Measurements from ENCODE around the gene PRICKLE2.

DNA sequence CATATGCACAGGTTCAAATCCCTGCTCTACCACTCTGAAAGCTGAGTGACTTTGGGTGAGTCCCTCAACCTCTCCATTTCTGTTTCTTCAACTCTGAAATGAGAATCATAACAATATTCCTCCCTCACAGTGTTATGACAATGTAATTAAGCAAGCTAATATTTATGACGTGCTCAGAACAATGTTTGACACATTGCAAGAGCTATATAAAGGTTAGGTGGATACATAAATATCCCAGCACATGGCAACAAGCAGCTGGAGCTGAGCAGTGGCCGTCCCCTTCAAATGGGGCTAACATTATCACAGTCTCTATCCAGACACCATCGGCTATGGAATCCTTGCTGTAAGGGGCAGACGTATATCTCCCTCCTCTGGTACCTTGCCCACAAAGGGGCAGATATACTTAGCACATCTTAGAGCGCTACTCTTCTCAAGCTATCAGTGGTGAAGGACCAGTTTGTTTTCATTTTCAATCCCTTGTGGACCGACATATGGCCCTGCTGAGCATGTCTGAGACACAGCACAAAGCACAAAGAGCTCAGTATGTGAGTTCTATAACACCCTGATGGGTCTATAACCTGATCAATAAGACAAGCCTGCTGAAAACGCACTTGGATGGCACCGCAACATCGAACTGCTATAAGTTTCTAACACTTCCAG is 80.9 kb downstream of the PRICKLE2 start:
- no peak for TF ChIP-seq POLR2AphosphoS5 (IDR thresholded peaks at IDR 0.05; ENCODE audit: low read depth, low read length)
- no peak for TF ChIP-seq POLR2A (IDR thresholded peaks at IDR 0.05; ENCODE audit: low read depth, low read length)
- no peak for TF ChIP-seq SPI1 (IDR thresholded peaks at IDR 0.05; ENCODE audit: low read depth, low read length)

Data from GM12891 (cell line).